ENCODE results near the gene UNC5B. TPM values are rescaled to one million over a fixed set of nuclear protein-coding genes. Genes with fewer than 3 reads are reported as not detected.

The UNC5B gene
- total RNA-seq, 4 donors from 2014 or later = 3.4 to 5.2 (median 3.9) TPM

DNA sequence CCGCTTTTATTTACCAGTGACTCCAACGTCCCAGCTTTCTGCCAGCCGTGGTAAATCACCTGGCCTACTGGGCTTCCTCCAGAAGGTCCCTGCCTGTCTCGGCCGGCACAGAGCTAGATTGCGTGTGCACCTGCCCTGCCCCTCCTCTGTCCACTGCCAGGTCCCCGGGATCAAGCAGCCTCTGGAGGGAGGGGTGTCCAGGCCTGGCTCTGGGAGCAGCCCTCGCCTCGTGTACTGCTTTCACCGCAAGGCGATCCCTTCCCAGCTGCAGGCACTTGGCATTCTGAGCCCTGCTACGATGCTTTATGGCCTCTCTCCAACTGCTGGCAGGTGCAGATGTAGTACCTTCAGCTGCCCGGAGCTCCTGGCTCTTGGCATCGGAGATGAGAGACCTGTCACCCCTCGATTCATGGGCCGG is 114.1 kb downstream of the UNC5B start:
- DNase-seq (ENCODE audit: low spot score) (no peak), ATAC-seq (ENCODE audit: low FRiP score) (no peak)
- TF ChIP-seq, protein P1, sequence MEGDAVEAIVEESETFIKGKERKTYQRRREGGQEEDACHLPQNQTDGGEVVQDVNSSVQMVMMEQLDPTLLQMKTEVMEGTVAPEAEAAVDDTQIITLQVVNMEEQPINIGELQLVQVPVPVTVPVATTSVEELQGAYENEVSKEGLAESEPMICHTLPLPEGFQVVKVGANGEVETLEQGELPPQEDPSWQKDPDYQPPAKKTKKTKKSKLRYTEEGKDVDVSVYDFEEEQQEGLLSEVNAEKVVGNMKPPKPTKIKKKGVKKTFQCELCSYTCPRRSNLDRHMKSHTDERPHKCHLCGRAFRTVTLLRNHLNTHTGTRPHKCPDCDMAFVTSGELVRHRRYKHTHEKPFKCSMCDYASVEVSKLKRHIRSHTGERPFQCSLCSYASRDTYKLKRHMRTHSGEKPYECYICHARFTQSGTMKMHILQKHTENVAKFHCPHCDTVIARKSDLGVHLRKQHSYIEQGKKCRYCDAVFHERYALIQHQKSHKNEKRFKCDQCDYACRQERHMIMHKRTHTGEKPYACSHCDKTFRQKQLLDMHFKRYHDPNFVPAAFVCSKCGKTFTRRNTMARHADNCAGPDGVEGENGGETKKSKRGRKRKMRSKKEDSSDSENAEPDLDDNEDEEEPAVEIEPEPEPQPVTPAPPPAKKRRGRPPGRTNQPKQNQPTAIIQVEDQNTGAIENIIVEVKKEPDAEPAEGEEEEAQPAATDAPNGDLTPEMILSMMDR (IDR thresholded peaks at IDR 0.05) = no peak

DNA sequence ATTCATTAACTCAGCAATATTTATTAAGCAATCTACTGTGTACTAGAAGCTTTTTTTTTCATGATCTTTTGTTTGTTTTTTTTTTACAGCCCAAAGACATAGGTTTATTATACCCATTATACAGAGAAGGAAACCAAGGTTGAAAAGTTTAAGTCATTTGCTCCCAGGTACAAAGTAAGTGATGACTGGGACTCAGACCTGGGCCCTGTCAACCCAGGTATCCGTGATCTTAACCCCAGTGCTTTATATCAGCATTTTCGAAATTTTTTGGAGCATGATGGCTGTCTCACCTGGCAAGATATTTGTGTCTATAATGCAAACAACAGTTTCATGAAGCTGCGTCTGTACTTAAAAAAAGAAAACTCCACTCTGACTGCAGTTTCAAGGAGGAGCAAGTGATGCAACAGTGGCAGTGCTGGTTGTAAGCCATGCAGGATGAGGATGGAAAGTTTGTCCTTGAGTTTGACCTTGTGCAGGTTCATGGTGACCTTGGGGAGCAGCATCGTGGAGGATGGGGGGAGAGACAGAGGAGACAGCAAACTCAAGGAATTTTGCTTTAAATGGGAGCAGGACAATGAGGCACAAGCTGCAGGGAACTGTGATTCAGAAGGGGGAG is 118.5 kb downstream of the UNC5B start:
- ATAC-seq (ENCODE audit: low FRiP score) (no peak), DNase-seq (ENCODE audit: low spot score) (no peak)
- TF ChIP-seq, protein P1 (IDR thresholded peaks at IDR 0.05) = no peak

DNA sequence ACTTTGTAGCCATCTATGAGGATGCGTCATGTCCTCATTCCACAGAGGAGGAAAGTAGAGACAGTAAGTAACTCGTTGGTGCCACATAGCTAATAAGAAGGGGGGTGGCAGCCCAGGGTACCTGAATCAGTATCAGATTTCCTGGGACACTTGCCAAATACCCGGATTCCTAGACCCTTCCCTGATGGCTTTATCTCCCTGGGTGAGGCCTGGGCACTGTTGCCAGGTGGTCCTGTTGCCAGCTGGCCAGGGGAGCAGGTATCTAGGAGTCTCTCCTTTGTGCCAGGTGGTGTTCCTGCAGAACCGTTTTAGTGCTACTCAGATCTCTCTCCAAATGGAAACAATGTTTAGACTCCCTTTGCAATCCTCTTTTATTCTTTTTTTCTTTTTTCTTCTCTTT is 119.4 kb downstream of the UNC5B start:
- no peak for DNase-seq (ENCODE audit: low spot score)
- TF ChIP-seq, protein P1 (IDR thresholded peaks at IDR 0.05) = no peak
- no peak for ATAC-seq (ENCODE audit: low FRiP score)

DNA sequence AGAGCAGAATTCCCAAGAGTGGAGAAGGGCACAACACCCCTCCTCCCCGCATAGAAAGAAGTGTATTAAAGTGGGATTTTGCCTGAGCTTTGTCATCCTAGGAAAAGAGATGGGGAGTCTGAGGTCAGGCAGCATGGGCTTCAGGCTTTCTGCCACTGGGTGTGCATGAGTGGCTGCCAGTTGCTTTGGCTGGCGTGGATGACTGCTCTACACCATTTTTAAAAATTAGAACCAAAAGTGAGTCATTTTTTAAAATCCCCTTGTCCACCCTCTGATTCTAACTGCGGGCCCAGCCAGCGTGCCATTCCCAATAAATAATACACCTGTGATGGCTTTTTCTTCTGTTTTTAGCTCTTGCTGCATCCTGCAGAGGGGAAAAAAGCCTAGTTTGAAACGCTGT is 120.1 kb downstream of the UNC5B start:
- TF ChIP-seq, protein P1 (IDR thresholded peaks at IDR 0.05) = no peak
- no peak for ATAC-seq (ENCODE audit: low FRiP score)
- no peak for DNase-seq (ENCODE audit: low spot score)

DNA sequence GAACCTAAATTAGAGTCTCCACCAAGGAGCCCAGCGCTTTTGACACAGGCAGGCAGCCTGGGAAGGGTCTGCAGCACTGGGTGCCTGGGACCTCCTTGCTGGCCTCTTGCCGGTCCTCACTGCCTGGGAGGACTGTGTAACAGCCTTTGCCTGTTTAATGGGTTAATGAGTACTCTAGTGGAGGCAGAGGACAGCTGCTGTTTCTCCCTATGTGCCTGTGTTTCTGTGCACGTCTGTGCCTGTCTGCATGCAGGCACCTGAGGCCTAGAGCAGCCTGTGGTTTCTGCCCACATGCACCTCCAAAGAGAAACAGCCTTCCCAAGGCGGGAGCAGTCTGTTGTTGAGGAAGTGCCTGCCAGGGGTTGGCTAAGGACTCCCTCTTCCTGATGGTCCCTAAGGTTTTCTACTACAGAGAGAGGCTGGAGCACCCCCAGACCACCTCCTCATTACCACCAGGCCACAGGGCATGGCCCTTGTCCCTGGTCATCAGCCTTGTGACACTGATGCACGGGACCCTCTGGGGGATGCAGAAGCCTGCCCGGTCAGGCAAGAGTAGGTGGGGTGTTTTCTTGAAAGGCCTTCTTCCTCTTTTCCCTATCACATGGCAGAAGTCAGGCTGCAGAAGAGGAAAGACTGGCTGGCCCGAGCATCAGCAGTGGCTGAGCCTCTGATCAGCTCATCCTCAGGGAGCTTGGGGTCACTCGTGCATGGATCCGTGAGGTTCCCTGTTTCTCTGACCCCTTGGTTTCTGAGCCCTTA is 120.9 kb downstream of the UNC5B start:
- ATAC-seq (ENCODE audit: low FRiP score) (no peak), DNase-seq (ENCODE audit: low spot score) (no peak)

DNA sequence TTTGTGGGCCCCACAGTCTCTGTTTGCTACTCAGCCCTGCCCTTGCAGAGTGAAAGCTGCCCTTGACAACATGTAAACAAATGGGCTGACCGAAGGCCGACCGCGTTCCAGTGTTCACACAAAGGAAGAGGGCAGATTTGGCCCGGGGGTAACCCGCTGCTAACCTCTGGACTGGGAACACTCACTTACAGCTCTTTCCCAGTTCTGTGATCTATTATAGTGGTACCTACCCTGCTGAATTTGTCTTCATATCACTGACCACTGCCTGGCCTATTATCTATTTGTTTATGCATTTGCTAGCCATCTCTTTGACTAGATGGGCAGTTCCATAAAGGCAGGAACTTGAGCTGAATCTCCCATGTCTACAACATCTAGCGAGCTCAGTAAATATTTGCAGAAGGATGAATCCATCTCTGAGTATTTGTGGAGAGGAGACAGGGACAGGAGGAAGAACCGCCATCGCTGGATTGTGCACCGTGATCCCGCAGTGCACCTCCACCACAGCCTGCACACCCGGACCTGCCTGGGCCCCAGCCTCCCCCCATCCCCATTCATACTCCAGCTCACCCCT is 121.9 kb downstream of the UNC5B start:
- TF ChIP-seq, protein P1 (IDR thresholded peaks at IDR 0.05) = no peak
- no peak for ATAC-seq (ENCODE audit: low FRiP score)
- no peak for DNase-seq (ENCODE audit: low spot score)

More for the DNA sequence above, 120.9 kb downstream of the UNC5B start:
- TF ChIP-seq, protein P1 (IDR thresholded peaks at IDR 0.05) = no peak

Measured in omental fat pad (tissue), 4 donors.